HEK293 (cell line): ENCODE measurements around the gene CHCHD6.

ENCODE experiments used
- CTCF ChIA-PET: fragments of 350-600 bp; formaldehyde crosslinking; extraction: SDS; loops from one replicate; lab custom pipeline; 2021; ENCODE audit warnings: antibody characterized with exemption; lab: Yijun Ruan, JAX
- POLR2A ChIA-PET: fragments of 300-600 bp; formaldehyde crosslinking; extraction: SDS; loops from one replicate; lab custom pipeline; 2020; ENCODE audit warnings: antibody characterized with exemption, inconsistent platforms; lab: Yijun Ruan, JAX
- H3K27ac ChIP-seq: fragments of 200-500 bp; sonication (Bioruptor generic); 2 replicates; pipeline ENCODE4 v1.5.1; 2014; ENCODE audit warnings: low read depth, low read length, control low read depth, inconsistent platforms; ENCODE audit errors: extremely low read depth
- H3K36me3 ChIP-seq, 2 experiments: fragments of 200-500 bp in 1 of 2; sonication (Bioruptor generic) in 1 of 2; 1 replicate in 1 of 2; 2 replicates in 1 of 2; pipeline ENCODE4 v1.5.1; 2014 to 2017; ENCODE audit warnings: inconsistent platforms in 2 of 2, low read length in 2 of 2; ENCODE audit not compliant: control insufficient read depth in 2 of 2, insufficient read depth in 1 of 2
- H3K4me1 ChIP-seq: fragments of 200-500 bp; sonication (Bioruptor generic); 2 replicates; pipeline ENCODE4 v1.5.1; 2014; ENCODE audit warnings: mild to moderate bottlenecking, low read length, inconsistent platforms; ENCODE audit not compliant: control insufficient read depth, insufficient read depth
- H3K4me3 ChIP-seq: 2 replicates; pipeline ENCODE4 v1.5.1; 2011; ENCODE audit warnings: low read depth, mild to moderate bottlenecking, control low read depth, low read length, moderate library complexity
- H3K9me3 ChIP-seq: fragments of 200-500 bp; sonication (Bioruptor generic); 2 replicates; pipeline ENCODE4 v1.5.1; 2014; ENCODE audit warnings: low read depth, low read length, inconsistent platforms; ENCODE audit not compliant: control insufficient read depth, insufficient read depth
- FEZF1 ChIP-seq: fragments of 450-650 bp; formaldehyde crosslinking; IDR thresholded peaks from 2 replicates; pipeline ENCODE4 v1.5.1; 2016; ENCODE audit warnings: missing biosample characterization, missing genetic modification characterization
- KLF9 ChIP-seq: fragments of 450-650 bp; formaldehyde crosslinking; IDR thresholded peaks from 2 replicates; pipeline ENCODE4 v1.5.1; 2016; ENCODE audit warnings: missing biosample characterization, missing genetic modification characterization, low read depth
- SP2 ChIP-seq: fragments of 450-650 bp; formaldehyde crosslinking; IDR thresholded peaks from 2 replicates; pipeline ENCODE4 v1.5.1; 2016; ENCODE audit warnings: missing biosample characterization, missing genetic modification characterization
- SP3 ChIP-seq: fragments of 450-650 bp; formaldehyde crosslinking; IDR thresholded peaks from 2 replicates; pipeline ENCODE4 v1.5.1; 2016; ENCODE audit warnings: missing biosample characterization, missing genetic modification characterization
- YY2 ChIP-seq: fragments of 450-650 bp; formaldehyde crosslinking; IDR thresholded peaks from 2 replicates; pipeline ENCODE4 v1.5.1; 2016; ENCODE audit warnings: missing biosample characterization, missing genetic modification characterization
- ZBTB8A ChIP-seq: fragments of 450-650 bp; formaldehyde crosslinking; IDR thresholded peaks from 2 replicates; pipeline ENCODE4 v1.5.1; 2016; ENCODE audit warnings: missing biosample characterization, missing genetic modification characterization
- ZNF10 ChIP-seq: fragments of 450-650 bp; formaldehyde crosslinking; IDR thresholded peaks from 2 replicates; pipeline ENCODE4 v1.5.1; 2017; ENCODE audit warnings: missing biosample characterization, missing genetic modification characterization
- ZNF133 ChIP-seq: fragments of 450-650 bp; formaldehyde crosslinking; IDR thresholded peaks from 2 replicates; pipeline ENCODE4 v1.5.1; 2016; ENCODE audit warnings: missing biosample characterization, missing genetic modification characterization
- ZNF18 ChIP-seq: fragments of 450-650 bp; formaldehyde crosslinking; IDR thresholded peaks from 2 replicates; pipeline ENCODE4 v1.5.1; 2016; ENCODE audit warnings: missing biosample characterization, missing genetic modification characterization
- ZNF184 ChIP-seq: fragments of 450-650 bp; IDR thresholded peaks from 2 replicates; pipeline ENCODE4 v1.5.1; 2018; ENCODE audit warnings: missing biosample characterization, mild to moderate bottlenecking, missing genetic modification characterization
- ZNF202 ChIP-seq: fragments of 450-650 bp; formaldehyde crosslinking; IDR thresholded peaks from 2 replicates; pipeline ENCODE4 v1.5.1; 2016; ENCODE audit warnings: missing biosample characterization, missing genetic modification characterization, borderline replicate concordance
- ZNF335 ChIP-seq: fragments of 450-650 bp; formaldehyde crosslinking; conservative IDR thresholded peaks from 2 replicates; pipeline ENCODE4 v1.5.1; 2016; ENCODE audit warnings: missing biosample characterization, missing genetic modification characterization
- ZNF366 ChIP-seq: fragments of 450-650 bp; formaldehyde crosslinking; conservative IDR thresholded peaks from 2 replicates; pipeline ENCODE4 v1.5.1; 2016; ENCODE audit warnings: missing biosample characterization, missing genetic modification characterization
- ZNF48 ChIP-seq: fragments of 450-650 bp; formaldehyde crosslinking; IDR thresholded peaks from 2 replicates; pipeline ENCODE4 v1.5.1; 2016; ENCODE audit warnings: missing biosample characterization, missing genetic modification characterization
- ZNF596 ChIP-seq: fragments of 450-650 bp; IDR thresholded peaks from 2 replicates; pipeline ENCODE4 v1.5.0; 2018; ENCODE audit warnings: missing biosample characterization, mild to moderate bottlenecking, missing genetic modification characterization, moderate library complexity
- ZNF624 ChIP-seq: fragments of 450-650 bp; formaldehyde crosslinking; IDR thresholded peaks from 2 replicates; pipeline ENCODE4 v1.5.1; 2017; ENCODE audit warnings: missing biosample characterization, missing genetic modification characterization
- ZNF660 ChIP-seq: fragments of 450-650 bp; IDR thresholded peaks from 2 replicates; pipeline ENCODE4 v1.5.1; 2018; ENCODE audit warnings: missing biosample characterization, mild to moderate bottlenecking, missing genetic modification characterization
- ZSCAN16 ChIP-seq: fragments of 450-650 bp; formaldehyde crosslinking; IDR thresholded peaks from 2 replicates; pipeline ENCODE4 v1.5.1; 2016; ENCODE audit warnings: missing biosample characterization, missing genetic modification characterization
- ZSCAN30 ChIP-seq: fragments of 450-650 bp; IDR thresholded peaks from 2 replicates; pipeline ENCODE4 v1.5.1; 2018; ENCODE audit warnings: missing biosample characterization, mild to moderate bottlenecking, missing genetic modification characterization, moderate library complexity
- TF ChIP-seq, protein P1 (sequence below): fragments of 450-650 bp; formaldehyde crosslinking; IDR thresholded peaks from 2 replicates; pipeline ENCODE4 v1.5.1; 2016; ENCODE audit warnings: missing biosample characterization, missing genetic modification characterization
- TF ChIP-seq, protein P2 (sequence below): fragments of 450-650 bp; formaldehyde crosslinking; IDR thresholded peaks from 2 replicates; pipeline ENCODE4 v1.5.1; 2016; ENCODE audit warnings: missing biosample characterization, missing genetic modification characterization
- TF ChIP-seq, protein P3 (sequence below): fragments of 450-650 bp; formaldehyde crosslinking; optimal IDR thresholded peaks from 2 replicates; pipeline ENCODE3; 2016; ENCODE audit warnings: missing biosample characterization, mild to moderate bottlenecking, missing genetic modification characterization

CHCHD6 gene

GRCh38 chr3:126703512-126704493 is at the start of gene CHCHD6 (continued):
- no peak for TF ChIP-seq ZNF48 (tag by site-specific recombination)
- no peak for TF ChIP-seq ZSCAN16 (tag by site-specific recombination)
- TF ChIP-seq, protein P1, sequence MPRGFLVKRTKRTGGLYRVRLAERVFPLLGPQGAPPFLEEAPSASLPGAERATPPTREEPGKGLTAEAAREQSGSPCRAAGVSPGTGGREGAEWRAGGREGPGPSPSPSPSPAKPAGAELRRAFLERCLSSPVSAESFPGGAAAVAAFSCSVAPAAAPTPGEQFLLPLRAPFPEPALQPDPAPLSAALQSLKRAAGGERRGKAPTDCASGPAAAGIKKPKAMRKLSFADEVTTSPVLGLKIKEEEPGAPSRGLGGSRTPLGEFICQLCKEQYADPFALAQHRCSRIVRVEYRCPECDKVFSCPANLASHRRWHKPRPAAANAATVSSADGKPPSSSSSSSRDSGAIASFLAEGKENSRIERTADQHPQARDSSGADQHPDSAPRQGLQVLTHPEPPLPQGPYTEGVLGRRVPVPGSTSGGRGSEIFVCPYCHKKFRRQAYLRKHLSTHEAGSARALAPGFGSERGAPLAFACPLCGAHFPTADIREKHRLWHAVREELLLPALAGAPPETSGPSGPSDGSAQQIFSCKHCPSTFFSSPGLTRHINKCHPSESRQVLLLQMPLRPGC (tag by site-specific recombination), result no peak
- peak; percentile 91; the same call in 1 of the 2 replicates for TF ChIP-seq ZSCAN30 (tag by site-specific recombination)

DNA sequence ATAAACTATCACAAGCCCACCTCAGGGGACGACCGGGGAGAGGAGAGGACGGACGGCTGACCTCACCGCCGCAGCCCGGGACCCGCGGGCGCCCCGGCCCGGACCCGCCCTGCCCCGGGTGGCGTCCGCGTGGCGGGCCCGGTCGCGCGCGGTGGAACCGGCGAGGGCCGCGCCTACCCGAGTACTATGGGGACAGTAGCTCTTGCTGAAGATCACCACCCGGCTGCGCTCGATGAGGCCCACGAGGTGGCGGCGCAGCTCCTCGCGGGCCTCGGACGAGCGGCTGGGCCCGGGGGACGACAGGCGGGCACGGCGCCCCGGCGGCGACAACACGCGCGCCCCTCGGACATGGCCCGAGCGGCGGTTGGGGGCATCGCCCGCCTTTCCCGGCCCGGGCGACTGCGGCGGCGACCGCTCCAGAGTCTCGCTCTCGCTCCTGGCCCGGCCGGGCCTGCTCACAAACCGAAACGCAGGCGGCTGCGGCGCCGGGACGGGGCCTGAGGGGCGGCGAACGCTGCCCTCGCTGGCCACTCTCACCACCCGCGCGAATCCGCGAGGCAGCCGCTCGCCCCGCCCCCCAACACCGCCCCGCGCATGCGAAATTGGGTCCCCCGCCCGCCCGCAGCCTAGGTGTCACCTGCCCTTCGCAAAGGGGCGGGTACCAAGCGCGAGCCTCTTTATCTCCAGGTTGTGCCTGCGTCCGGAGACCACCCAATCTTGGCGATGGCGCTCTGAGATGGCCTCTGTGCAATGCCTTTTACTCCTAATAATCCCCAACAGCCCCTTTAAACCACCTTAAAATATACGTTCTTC is 49.3 kb upstream of the CHCHD6 start, which contains the start of gene TXNRD3:
TSS of gene TXNRD3 (minus strand) at position 554 of the 813 bp plus-strand sequence.
- POLR2A ChIA-PET, result interaction anchor here (1.3 kb wide), 1 partner anchor 33 kb away, joined by 5 read pairs; no protein-coding TSS in a partner anchor

More for the DNA sequence above, 49.3 kb upstream of the CHCHD6 start, which contains the start of gene TXNRD3:
- H3K4me1 ChIP-seq, result no peaks in the 10 kb centered on the region
- CTCF ChIA-PET, result interaction anchor here (0.7 to 0.8 kb wide), 2 partner anchors 166 to 731 kb away, joined by 3 read pairs; no protein-coding TSS in a partner anchor
- TF ChIP-seq ZNF335 (tag by site-specific recombination) (peak; percentile 69), ZNF366 (tag by site-specific recombination) (no peak), YY2 (tag by site-specific recombination) (no peak), FEZF1 (tag by site-specific recombination) (no peak), KLF9 (tag by site-specific recombination) (peak; percentile 36; the same call in 1 of the 2 replicates), ZNF660 (tag by site-specific recombination) (0 out of 2 replicates have a peak, but pooled peaks have one; percentile 22), SP2 (tag by site-specific recombination) (peak; percentile 49), ZBTB8A (tag by site-specific recombination) (peak; percentile 20; the same call in 1 of the 2 replicates), ZNF10 (tag by site-specific recombination) (no peak), ZNF18 (peak; percentile 94), ZNF184 (no peak), ZNF133 (tag by site-specific recombination) (no peak), ZNF202 (tag by site-specific recombination) (no peak), ZNF596 (peak; percentile 33; the same call in 1 of the 2 replicates), ZNF624 (tag by site-specific recombination) (no peak), SP3 (tag by site-specific recombination) (peak; percentile 43; the same call in 1 of the 2 replicates)
- TF ChIP-seq, protein P2, sequence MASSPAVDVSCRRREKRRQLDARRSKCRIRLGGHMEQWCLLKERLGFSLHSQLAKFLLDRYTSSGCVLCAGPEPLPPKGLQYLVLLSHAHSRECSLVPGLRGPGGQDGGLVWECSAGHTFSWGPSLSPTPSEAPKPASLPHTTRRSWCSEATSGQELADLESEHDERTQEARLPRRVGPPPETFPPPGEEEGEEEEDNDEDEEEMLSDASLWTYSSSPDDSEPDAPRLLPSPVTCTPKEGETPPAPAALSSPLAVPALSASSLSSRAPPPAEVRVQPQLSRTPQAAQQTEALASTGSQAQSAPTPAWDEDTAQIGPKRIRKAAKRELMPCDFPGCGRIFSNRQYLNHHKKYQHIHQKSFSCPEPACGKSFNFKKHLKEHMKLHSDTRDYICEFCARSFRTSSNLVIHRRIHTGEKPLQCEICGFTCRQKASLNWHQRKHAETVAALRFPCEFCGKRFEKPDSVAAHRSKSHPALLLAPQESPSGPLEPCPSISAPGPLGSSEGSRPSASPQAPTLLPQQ (tag by site-specific recombination), result 0 out of 2 replicates have a peak, but pooled peaks have one; percentile 28
- TF ChIP-seq, protein P3, sequence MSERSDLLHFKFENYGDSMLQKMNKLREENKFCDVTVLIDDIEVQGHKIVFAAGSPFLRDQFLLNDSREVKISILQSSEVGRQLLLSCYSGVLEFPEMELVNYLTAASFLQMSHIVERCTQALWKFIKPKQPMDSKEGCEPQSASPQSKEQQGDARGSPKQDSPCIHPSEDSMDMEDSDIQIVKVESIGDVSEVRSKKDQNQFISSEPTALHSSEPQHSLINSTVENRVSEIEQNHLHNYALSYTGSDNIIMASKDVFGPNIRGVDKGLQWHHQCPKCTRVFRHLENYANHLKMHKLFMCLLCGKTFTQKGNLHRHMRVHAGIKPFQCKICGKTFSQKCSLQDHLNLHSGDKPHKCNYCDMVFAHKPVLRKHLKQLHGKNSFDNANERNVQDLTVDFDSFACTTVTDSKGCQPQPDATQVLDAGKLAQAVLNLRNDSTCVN, result peak; percentile 53
- H3K27ac ChIP-seq, result peak within 1 kb of the TSS; percentile 83
- no peaks in the 10 kb centered on the region for H3K36me3 ChIP-seq
- peak within 1 kb of the TSS; percentile 53 for H3K4me3 ChIP-seq
- H3K9me3 ChIP-seq, result no peaks in the 10 kb centered on the region
